ENCODE results near the gene SLC1A3. TPM values are rescaled to one million over a fixed set of nuclear protein-coding genes. Genes with fewer than 3 reads are reported as not detected.

Gene SLC1A3
- total and polyA plus RNA-seq, 2 donors (not counting 1 experiment from before 2014, with no cell fraction given): 0.52 to 3.3 TPM

- Histone ChIP-seq H3K79me2 (ENCODE audit: control insufficient read depth, insufficient read depth, low read length) (no peaks in the 10 kb centered on the region), H2AFZ (ENCODE audit: low read length) (no peak overlapping the region), H3K9ac (ENCODE audit: insufficient read depth, low read length) (no peak overlapping the region), H3K36me3 (ENCODE audit: control insufficient read depth, insufficient read depth, low read length) (no peaks in the 10 kb centered on the region), H3K4me1 (ENCODE audit: control insufficient read depth, extremely low read depth, insufficient read depth, low read length) (no peaks in the 10 kb centered on the region), H4K20me1 (ENCODE audit: control insufficient read depth, extremely low read depth, insufficient read depth, low read length) (no peaks in the 10 kb centered on the region), H3K4me3 (replicated peaks in 1 of 4; ENCODE audit: control extremely low read depth in 1 of 4, insufficient read depth in 1 of 4, low read depth in 3 of 4, low read length in 4 of 4) (no peak overlapping the region), H3K4me2 (ENCODE audit: extremely low read depth, insufficient read depth, low read length) (no peak overlapping the region), H3K27me3 (ENCODE audit: control insufficient read depth, insufficient read depth, low read length) (no peaks in the 10 kb centered on the region), H3K27ac (ENCODE audit: insufficient read depth, low read length) (no peak overlapping the region), H3K9me3 (ENCODE audit: control insufficient read depth, insufficient read depth, low read depth, low read length) (no peaks in the 10 kb centered on the region)
- no peak for DNase-seq (ENCODE audit: low read depth in 2 of 2)
- TF ChIP-seq CTCF (conservative IDR thresholded peaks at IDR 0.05 in 1 of 2, IDR thresholded peaks at IDR 0.05 in 1 of 2; ENCODE audit: low read depth in 1 of 2, low read length in 2 of 2): no peak
Observed at GRCh38 chr5:36646100-36646499, 39.7 kb downstream of the SLC1A3 start.

GRCh38 chr5:36646507-36647023 lies 40.2 kb downstream of the SLC1A3 start:
- no peak overlapping the region for H3K27ac ChIP-seq (ENCODE audit: insufficient read depth, low read length)
- no peak overlapping the region for H3K4me3 ChIP-seq (replicated peaks in 1 of 4; ENCODE audit: control extremely low read depth in 1 of 4, insufficient read depth in 1 of 4, low read depth in 3 of 4, low read length in 4 of 4)
- no peaks in the 10 kb centered on the region for H3K79me2 ChIP-seq (ENCODE audit: control insufficient read depth, insufficient read depth, low read length)
- no peaks in the 10 kb centered on the region for H3K4me1 ChIP-seq (ENCODE audit: control insufficient read depth, extremely low read depth, insufficient read depth, low read length)
- no peak overlapping the region for H3K9ac ChIP-seq (ENCODE audit: insufficient read depth, low read length)
- DNase-seq (ENCODE audit: low read depth in 2 of 2): peak in 1 of 2 donors; percentile 88
- no peaks in the 10 kb centered on the region for H3K27me3 ChIP-seq (ENCODE audit: control insufficient read depth, insufficient read depth, low read length)
- TF ChIP-seq EZH2 (IDR thresholded peaks at IDR 0.05; ENCODE audit: low read length, missing control alignments): no peak
- TF ChIP-seq CTCF (conservative IDR thresholded peaks at IDR 0.05 in 1 of 2, IDR thresholded peaks at IDR 0.05 in 1 of 2; ENCODE audit: low read depth in 1 of 2, low read length in 2 of 2): no peak
- H2AFZ ChIP-seq (ENCODE audit: low read length): no peak overlapping the region
- no peaks in the 10 kb centered on the region for H3K9me3 ChIP-seq (ENCODE audit: control insufficient read depth, insufficient read depth, low read depth, low read length)
- no peaks in the 10 kb centered on the region for H4K20me1 ChIP-seq (ENCODE audit: control insufficient read depth, extremely low read depth, insufficient read depth, low read length)
- no peaks in the 10 kb centered on the region for H3K36me3 ChIP-seq (ENCODE audit: control insufficient read depth, insufficient read depth, low read length)
- H3K4me2 ChIP-seq (ENCODE audit: extremely low read depth, insufficient read depth, low read length): no peak overlapping the region

GRCh38 chr5:36647046-36647445 lies 40.6 kb downstream of the SLC1A3 start:
- no peak overlapping the region for H3K9ac ChIP-seq (ENCODE audit: insufficient read depth, low read length)
- H3K4me2 ChIP-seq (ENCODE audit: extremely low read depth, insufficient read depth, low read length): no peak overlapping the region
- H3K27me3 ChIP-seq (ENCODE audit: control insufficient read depth, insufficient read depth, low read length): no peaks in the 10 kb centered on the region
- no peaks in the 10 kb centered on the region for H3K4me1 ChIP-seq (ENCODE audit: control insufficient read depth, extremely low read depth, insufficient read depth, low read length)
- no peaks in the 10 kb centered on the region for H3K9me3 ChIP-seq (ENCODE audit: control insufficient read depth, insufficient read depth, low read depth, low read length)
- TF ChIP-seq EZH2 (IDR thresholded peaks at IDR 0.05; ENCODE audit: low read length, missing control alignments) (no peak), CTCF (conservative IDR thresholded peaks at IDR 0.05 in 1 of 2, IDR thresholded peaks at IDR 0.05 in 1 of 2; ENCODE audit: low read depth in 1 of 2, low read length in 2 of 2) (no peak)
- no peaks in the 10 kb centered on the region for H3K36me3 ChIP-seq (ENCODE audit: control insufficient read depth, insufficient read depth, low read length)
- H3K4me3 ChIP-seq (replicated peaks in 1 of 4; ENCODE audit: control extremely low read depth in 1 of 4, insufficient read depth in 1 of 4, low read depth in 3 of 4, low read length in 4 of 4): no peak overlapping the region
- H4K20me1 ChIP-seq (ENCODE audit: control insufficient read depth, extremely low read depth, insufficient read depth, low read length): no peaks in the 10 kb centered on the region
- DNase-seq (ENCODE audit: low read depth in 2 of 2): no peak
- no peaks in the 10 kb centered on the region for H3K79me2 ChIP-seq (ENCODE audit: control insufficient read depth, insufficient read depth, low read length)
- H3K27ac ChIP-seq (ENCODE audit: insufficient read depth, low read length): no peak overlapping the region
- no peak overlapping the region for H2AFZ ChIP-seq (ENCODE audit: low read length)

All from fibroblast of lung (primary cell).